GM13977 (cell line): Measurements from ENCODE around the gene KRT71.

Source experiments
- DNase-seq: peaks from one replicate; pipeline ENCODE4 v3.0.0; 2012; ENCODE audit warnings: low spot score
- in situ Hi-C: fragments of 300-500 bp; cut with MboI; formaldehyde crosslinking; loops from one replicate; pipeline ENCODE4 v1.12.0; 2022; ENCODE audit warnings: low sequenced_read_pairs, low pct_unique_long_range_greater_than_20kb, mixed read lengths, inconsistent platforms; ENCODE audit not compliant: unreplicated experiment
- TF ChIP-seq, protein P1 (sequence below): IDR thresholded peaks from 2 replicates; pipeline ENCODE4 v1.5.1; 2012; ENCODE audit warnings: mild to moderate bottlenecking, control low read depth; ENCODE audit not compliant: insufficient read depth; ENCODE audit errors: extremely low read depth, missing control alignments

The KRT71 gene

DNA sequence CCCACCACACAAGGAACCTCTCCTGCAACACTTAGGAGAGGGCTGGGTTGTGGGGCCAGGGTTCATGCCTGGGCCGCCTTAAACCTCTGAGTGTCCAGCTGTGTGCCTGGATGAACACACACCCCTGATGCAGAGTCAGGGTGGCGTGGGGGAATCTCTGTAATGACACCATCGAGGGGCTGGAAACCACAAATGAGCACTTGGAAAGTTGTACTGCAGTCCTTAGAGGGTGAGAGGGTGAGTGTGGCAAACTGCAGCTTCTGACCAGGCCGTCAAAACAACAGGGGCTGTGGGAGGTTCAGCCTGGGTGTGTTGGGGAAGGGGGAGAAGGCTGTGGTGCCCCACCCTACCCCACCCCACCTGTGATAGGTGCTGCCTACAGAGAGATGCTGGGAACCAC lies 20.3 kb downstream of the KRT71 start:
- in situ Hi-C loops, result no loop called here
- DNase-seq, result no peak
- TF ChIP-seq, protein P1, sequence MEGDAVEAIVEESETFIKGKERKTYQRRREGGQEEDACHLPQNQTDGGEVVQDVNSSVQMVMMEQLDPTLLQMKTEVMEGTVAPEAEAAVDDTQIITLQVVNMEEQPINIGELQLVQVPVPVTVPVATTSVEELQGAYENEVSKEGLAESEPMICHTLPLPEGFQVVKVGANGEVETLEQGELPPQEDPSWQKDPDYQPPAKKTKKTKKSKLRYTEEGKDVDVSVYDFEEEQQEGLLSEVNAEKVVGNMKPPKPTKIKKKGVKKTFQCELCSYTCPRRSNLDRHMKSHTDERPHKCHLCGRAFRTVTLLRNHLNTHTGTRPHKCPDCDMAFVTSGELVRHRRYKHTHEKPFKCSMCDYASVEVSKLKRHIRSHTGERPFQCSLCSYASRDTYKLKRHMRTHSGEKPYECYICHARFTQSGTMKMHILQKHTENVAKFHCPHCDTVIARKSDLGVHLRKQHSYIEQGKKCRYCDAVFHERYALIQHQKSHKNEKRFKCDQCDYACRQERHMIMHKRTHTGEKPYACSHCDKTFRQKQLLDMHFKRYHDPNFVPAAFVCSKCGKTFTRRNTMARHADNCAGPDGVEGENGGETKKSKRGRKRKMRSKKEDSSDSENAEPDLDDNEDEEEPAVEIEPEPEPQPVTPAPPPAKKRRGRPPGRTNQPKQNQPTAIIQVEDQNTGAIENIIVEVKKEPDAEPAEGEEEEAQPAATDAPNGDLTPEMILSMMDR, result no peak

DNA sequence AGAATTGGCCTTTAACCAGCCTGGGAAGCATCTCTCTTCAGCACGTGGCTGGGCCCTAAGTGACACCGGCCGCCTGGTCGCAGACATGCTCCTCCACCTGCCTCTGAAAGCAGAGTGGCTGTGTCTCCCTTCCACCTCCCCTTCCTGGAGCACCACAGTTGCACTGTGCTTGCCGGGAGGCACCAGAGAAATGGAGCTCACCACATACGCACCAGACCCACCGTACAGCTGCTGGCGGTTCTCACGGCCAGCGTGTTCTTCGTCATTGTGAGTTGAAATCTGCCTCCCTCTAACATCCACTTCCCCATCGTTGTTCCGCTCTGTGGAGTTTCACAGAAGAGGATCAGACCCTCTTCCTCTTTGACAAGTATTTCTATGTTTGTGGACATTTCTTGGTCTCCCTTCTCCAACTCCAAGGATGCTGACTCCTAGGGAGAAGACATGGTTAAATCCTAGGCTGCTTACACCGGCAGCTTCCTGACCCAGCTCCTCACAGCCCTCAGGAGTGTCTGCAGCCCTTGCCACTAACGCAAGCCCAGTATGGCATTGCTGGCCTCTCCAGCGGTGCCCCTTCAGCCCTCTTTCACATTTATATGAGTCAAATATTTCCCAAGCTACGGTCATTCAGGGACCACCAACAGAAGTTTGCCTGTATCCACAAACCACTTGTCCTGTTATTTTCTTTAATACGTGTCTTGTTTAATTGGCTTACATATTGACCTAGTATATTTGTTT lies 21.2 kb downstream of the KRT71 start:
- TF ChIP-seq, protein P1, result no peak
- DNase-seq, result no peak
- in situ Hi-C loops, result no loop called here

DNA sequence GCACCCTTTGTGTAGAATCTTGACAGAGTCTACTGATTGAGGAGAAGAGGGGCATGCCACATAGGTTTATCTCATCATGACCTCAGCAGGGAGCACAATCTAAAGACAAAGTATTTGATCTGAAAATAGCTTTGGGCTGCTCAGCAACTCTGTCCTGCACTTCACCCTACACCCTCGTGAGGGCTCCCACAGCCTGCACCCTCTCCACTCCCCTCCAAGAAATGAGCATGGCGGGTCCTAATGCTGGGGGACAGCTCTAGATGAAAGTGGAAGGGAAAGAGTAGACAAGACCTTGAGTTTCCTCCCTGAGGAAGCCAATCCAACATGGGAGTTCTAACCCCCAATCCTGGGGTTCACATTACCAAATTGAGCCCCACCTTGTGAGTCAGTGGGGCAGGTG lies 22.0 kb downstream of the KRT71 start:
- in situ Hi-C loops, result no loop called here
- TF ChIP-seq, protein P1, result no peak
- no peak for DNase-seq

DNA sequence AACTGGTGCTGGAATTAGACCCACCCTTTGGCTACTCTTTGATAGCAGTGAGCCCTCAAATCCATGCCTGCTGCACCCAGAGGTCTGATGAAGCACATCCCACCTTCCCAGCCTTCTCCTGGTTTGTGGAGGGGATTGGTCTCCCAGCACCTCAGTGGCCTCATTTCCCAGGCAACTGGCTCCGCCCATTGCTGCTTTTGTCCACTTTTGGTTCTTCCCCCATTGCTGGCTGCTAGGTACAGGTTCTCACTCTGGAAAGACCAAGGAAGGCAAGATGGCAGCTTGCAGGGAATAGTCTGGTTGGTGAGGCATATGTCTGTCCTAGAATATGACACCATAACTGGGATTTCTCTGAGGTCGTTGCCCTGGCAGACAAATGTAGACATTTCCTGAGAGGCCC lies 22.6 kb downstream of the KRT71 start:
- TF ChIP-seq, protein P1, result no peak
- no peak for DNase-seq
- in situ Hi-C loops, result no loop called here

DNA sequence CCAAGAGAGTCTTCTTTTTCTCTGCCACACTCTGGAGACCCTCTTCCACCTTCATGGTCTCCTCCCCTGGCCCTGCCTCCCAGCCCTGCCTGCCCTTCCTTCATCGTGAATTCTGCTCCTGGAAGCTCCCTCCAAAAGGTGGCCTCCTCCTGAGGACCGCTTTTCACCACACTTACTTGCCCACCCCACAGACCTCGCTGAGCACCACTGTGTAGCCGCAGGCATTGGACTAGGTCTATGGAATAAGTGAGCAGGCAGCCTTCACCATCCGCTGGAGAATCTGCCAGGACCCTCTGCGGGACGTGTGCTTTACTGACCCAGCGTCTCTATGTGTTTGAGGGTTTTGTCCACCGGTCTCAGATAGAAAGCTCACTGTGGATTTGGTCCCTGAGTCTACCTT lies 23.1 kb downstream of the KRT71 start:
- TF ChIP-seq, protein P1, result no peak
- in situ Hi-C loops, result no loop called here

DNA sequence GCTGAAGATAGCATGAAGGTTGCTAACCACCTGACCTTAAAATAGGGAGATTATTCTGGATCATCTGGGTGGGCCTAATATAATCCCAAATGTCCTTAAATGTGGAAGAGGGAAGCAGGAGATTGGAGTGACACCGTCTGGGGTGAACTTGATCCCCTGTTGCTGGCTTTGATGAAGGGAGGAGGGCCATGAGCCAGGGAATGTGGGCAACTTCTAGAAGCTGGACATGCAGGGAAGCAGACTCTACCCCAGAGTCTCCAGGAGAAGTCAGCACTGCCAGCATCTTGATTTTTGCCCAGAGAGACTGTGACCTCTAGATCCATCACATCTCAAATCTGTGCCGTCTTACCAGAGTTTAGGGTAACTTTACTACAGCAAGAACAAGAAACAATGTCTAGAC lies 23.5 kb downstream of the KRT71 start:
- TF ChIP-seq, protein P1, result no peak
- DNase-seq, result no peak
- in situ Hi-C loops, result no loop called here

More for the DNA sequence above, 23.1 kb downstream of the KRT71 start:
- DNase-seq, result no peak
